Spleen (tissue), 11 donors: Measurements from ENCODE around the gene RETREG1. TPM values are rescaled to one million over a fixed set of nuclear protein-coding genes. Genes with fewer than 3 reads are reported as not detected.

Experiments
- DNase-seq: peaks from one replicate; pipeline ENCODE4 v3.0.0-alpha.2; 2020
- H3K27ac ChIP-seq, 8 donors: fragments of 200-600 bp; sonication (generic) in 7 of 8; 1 replicate in 4 of 8; 2 replicates in 4 of 8; pipeline versions ENCODE4 v1.5.0 to v1.8.0; 2016 to 2021; ENCODE audit warnings: inconsistent platforms in 4 of 8, mild to moderate bottlenecking in 4 of 8, moderate library complexity in 1 of 8
- H3K27me3 ChIP-seq, 7 donors: fragments of 200-600 bp; sonication (generic) in 6 of 7; replicated peaks in 1 of 7; 1 replicate in 4 of 7; 2 replicates in 3 of 7; pipeline versions ENCODE4 v1.5.0 to v1.8.0; 2016 to 2021; ENCODE audit warnings: inconsistent platforms in 3 of 7, mild to moderate bottlenecking in 1 of 7
- H3K36me3 ChIP-seq, 6 donors: fragments of 200-600 bp; sonication (generic) in 5 of 6; 1 replicate in 4 of 6; 2 replicates in 2 of 6; pipeline versions ENCODE4 v1.5.0 to v1.8.0; 2016 to 2021; ENCODE audit warnings: inconsistent platforms in 2 of 6
- H3K4me1 ChIP-seq, 6 donors: fragments of 200-600 bp; sonication (generic) in 5 of 6; 1 replicate in 3 of 6; 2 replicates in 3 of 6; pipeline versions ENCODE4 v1.5.0 to v1.8.0; 2016 to 2021; ENCODE audit warnings: inconsistent platforms in 3 of 6
- H3K4me3 ChIP-seq, 8 donors: fragments of 200-600 bp; sonication (generic) in 7 of 8; 1 replicate in 4 of 8; 2 replicates in 4 of 8; pipeline versions ENCODE4 v1.5.0 to v1.8.0; 2016 to 2021; ENCODE audit warnings: inconsistent platforms in 4 of 8, mild to moderate bottlenecking in 4 of 8, moderate library complexity in 2 of 8
- H3K9me3 ChIP-seq, 8 donors: fragments of 200-600 bp; sonication (generic) in 7 of 8; 1 replicate in 4 of 8; 2 replicates in 4 of 8; pipeline versions ENCODE4 v1.5.0 to v1.8.0; 2016 to 2021; ENCODE audit warnings: inconsistent platforms in 4 of 8
- CTCF ChIP-seq, 11 experiments: fragments of 200-600 bp in 7 of 11; fragments of 450-650 bp in 4 of 11; sonication (generic) in 4 of 11; IDR thresholded peaks in 8 of 11; conservative IDR thresholded peaks in 3 of 11; 1 replicate in 7 of 11; 2 replicates in 4 of 11; pipeline versions ENCODE4 v1.4.0 to v1.8.0; 2016 to 2021; ENCODE audit warnings: antibody characterized with exemption in 11 of 11, inconsistent platforms in 4 of 11, mild to moderate bottlenecking in 1 of 11
- POLR2A ChIP-seq, 3 donors: fragments of 450-650 bp; IDR thresholded peaks; one replicate each; pipeline ENCODE4 v1.5.1; 2017; ENCODE audit warnings: antibody characterized with exemption in 3 of 3, mild to moderate bottlenecking in 1 of 3
- POLR2AphosphoS5 ChIP-seq, 3 donors: sonication (generic); formaldehyde crosslinking; IDR thresholded peaks; one replicate each; pipeline ENCODE4 v1.5.1; 2017; ENCODE audit warnings: antibody characterized with exemption in 3 of 3
- WGBS, 5 donors: extraction: QIAGEN DNeasy Blood & Tissue Kit in 3 of 5; methylation state at CpG; one replicate each; pipeline versions ENCODE4 v1.1.5 to v1.1.7; 2013 to 2018; 5-methylcytosine and 5-hydroxymethylcytosine counted together
- intact Hi-C: fragments of 100-400 bp; cut with DNase I; formaldehyde crosslinking; loops from one replicate; pipeline ENCODE4 v1.15.0; 2023; ENCODE audit warnings: low total_unique reads
- polyA plus RNA-seq, 3 donors: library from polyadenylated mRNA; stranded (reverse); fragments of 200-250 nt; gene quantifications; one replicate each; pipeline ENCODE4 v1.2.1, GENCODE V29; 2013
- total RNA-seq, 7 donors: library from RNA; depleted of rRNA in 3 of 7; stranded (reverse); fragments of >200 nt in 3 of 7; fragmentation: NEBNext Ultra II Directional in 4 of 7; extraction: Animal tissue kit (Norgen Biotek cat#: 25700) in 4 of 7; gene quantifications; one replicate each; pipeline versions ENCODE4 v1.1.0 to v1.2.1, GENCODE V29; 2016 to 2021
- donor health status: healthy with polysubstance abuse.
- donor health status: DM: no; HTN: no; CAD: no; lungs with moderate emphysema.
- donor health status: DM: no; HTN: no; CAD: no.
- donor health status: Bipolar disorder and iron deficiency.
- donor health status: healthy.
- donor health status: DM: no; HTN: no; CAD: no.
- donor health status: DM: yes; HTN: yes; CAD: no.

The RETREG1 gene
- total and polyA plus RNA-seq, 10 donors = 2.5 to 9.0 (median 5.1) TPM

DNA sequence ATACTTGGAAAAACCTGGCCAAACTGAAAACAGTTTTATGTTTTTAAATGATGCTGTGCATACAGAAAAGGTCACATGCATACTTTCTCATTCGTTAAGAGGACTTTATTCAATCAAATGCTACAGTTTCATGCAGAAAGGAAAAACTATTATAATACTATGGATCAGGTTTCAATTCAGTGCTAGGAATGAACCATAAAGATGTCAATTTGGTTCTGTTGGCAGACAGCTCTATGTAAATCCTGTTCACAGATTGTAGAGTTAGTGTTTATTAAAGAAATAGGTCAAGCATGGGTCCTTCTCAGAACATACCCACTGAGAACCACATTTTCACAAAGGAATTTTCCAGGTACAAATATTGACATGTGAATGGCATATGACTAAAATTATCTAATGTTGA, 57.1 kb downstream of the RETREG1 start:
- no peaks in the 10 kb centered on the region for H3K27me3 ChIP-seq
- H3K9me3 ChIP-seq = no peaks in the 10 kb centered on the region
- TF ChIP-seq POLR2A (IDR thresholded peaks at IDR 0.05) (no peak), POLR2AphosphoS5 (IDR thresholded peaks at IDR 0.05) (no peak), CTCF (IDR thresholded peaks at IDR 0.05 in 8 of 11, conservative IDR thresholded peaks at IDR 0.05 in 3 of 11) (no peak)
- H3K36me3 ChIP-seq = no peaks in the 10 kb centered on the region
- intact Hi-C loops = no loop called here
- DNase-seq = no peak
- H3K4me1 ChIP-seq = peaks cover 0 to 6% (median 0%) of the 10 kb centered on the region in 6 donors
- H3K27ac ChIP-seq = no peak overlapping the region
- H3K4me3 ChIP-seq = no peak overlapping the region
- 85 to 100% (median 93%) methylated on average over 1 of the region's 1 CpG for WGBS, 5 donors

DNA sequence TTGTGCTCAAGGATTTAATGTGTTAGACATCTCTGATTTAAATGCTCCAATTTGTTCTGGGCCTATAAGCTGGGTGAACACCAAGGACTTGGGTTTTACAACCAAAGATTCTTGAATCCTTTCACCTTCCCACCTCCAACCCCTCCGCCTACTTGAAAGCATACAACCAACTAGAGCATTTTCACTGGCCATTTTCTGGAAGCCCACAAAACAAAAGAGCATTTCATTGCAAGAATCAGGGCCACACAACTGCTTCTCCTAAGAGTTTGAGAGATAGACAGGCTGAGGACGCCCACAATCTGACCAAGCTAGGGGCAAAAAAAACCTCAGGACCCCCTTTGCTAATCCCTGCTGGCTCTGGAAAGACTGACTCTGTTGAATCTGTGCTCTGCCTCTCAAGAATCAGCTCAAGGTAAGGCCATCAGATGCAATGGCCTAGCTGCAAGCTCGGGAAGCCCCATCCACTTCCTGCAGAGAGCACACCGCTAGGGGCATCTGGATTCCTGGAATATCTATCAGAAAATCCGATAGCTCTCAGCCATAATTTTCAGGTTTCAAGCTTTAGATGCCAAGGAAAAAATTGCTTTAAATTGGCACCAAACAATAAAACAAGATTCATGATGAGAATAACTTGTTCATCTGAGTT, 57.7 kb downstream of the RETREG1 start:
- intact Hi-C loops = no loop called here

DNA sequence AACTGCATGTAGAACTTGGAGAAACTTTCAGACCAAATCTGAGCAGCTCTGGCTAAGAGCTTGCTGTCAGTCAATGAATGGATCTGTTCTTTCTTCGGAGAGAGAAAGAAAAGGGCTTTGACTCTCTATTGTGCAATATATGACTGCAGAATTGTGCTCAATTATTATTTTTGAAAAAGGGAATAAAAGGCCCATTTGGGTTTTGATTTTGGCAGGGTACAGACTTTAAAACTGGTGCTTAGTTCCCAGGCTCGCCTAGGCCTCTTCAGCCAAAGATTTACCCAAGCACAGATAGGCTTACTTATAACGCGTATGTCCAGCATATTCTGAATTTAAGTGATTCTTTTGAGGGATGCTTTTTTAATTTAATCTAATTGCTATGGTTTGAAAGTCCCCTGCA, 59.3 kb downstream of the RETREG1 start:
- TF ChIP-seq POLR2A (IDR thresholded peaks at IDR 0.05) (no peak), POLR2AphosphoS5 (IDR thresholded peaks at IDR 0.05) (no peak), CTCF (IDR thresholded peaks at IDR 0.05 in 8 of 11, conservative IDR thresholded peaks at IDR 0.05 in 3 of 11) (no peak)
- H3K9me3 ChIP-seq = no peaks in the 10 kb centered on the region
- H3K4me3 ChIP-seq = no peak overlapping the region
- H3K27ac ChIP-seq = no peak overlapping the region
- no peaks in the 10 kb centered on the region for H3K36me3 ChIP-seq
- intact Hi-C loops = no loop called here
- WGBS, 5 donors = 92 to 97% (median 95%) methylated on average over 4 of the region's 4 CpGs
- H3K27me3 ChIP-seq = no peaks in the 10 kb centered on the region
- no peak for DNase-seq
- peaks cover 0 to 6% (median 0%) of the 10 kb centered on the region in 6 donors for H3K4me1 ChIP-seq

More for the DNA sequence above, 57.7 kb downstream of the RETREG1 start:
- Histone ChIP-seq H3K27me3 (no peaks in the 10 kb centered on the region), H3K36me3 (no peaks in the 10 kb centered on the region), H3K9me3 (no peaks in the 10 kb centered on the region), H3K4me3 (no peak overlapping the region), H3K27ac (no peak overlapping the region), H3K4me1 (peaks cover 0 to 6% (median 0%) of the 10 kb centered on the region in 6 donors)
- DNase-seq = no peak
- no peak for TF ChIP-seq POLR2A (IDR thresholded peaks at IDR 0.05)
- no peak for TF ChIP-seq POLR2AphosphoS5 (IDR thresholded peaks at IDR 0.05)
- TF ChIP-seq CTCF (IDR thresholded peaks at IDR 0.05 in 8 of 11, conservative IDR thresholded peaks at IDR 0.05 in 3 of 11) = no peak
- 75 to 90% (median 86%) methylated on average over 5 of the region's 5 CpGs for WGBS, 5 donors

DNA sequence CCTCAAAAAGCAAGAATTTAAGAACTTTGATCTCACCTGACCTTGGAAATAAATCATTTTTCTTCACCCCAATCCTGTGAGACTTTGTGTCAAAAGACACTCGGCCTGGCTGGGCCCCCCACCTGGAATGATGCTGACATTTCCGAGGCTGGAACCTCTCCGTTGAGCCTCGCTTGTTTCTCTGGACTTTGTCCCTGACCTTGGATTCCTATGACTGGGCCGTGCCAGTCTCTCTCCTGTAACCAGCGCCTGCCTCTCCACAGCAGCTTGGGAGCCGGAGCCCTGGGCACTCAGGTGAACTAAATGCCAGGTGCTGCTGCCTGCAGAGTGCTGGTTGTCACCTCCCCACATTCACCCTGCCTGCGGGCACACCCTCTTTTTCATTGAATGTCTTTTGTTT, 62.7 kb downstream of the RETREG1 start:
- WGBS, 5 donors = 86 to 96% (median 88%) methylated on average over 8 of the region's 8 CpGs
- Histone ChIP-seq H3K4me1 (peaks cover 0 to 6% (median 0%) of the 10 kb centered on the region in 6 donors), H3K27me3 (no peaks in the 10 kb centered on the region), H3K4me3 (no peak overlapping the region), H3K27ac (no peak overlapping the region), H3K36me3 (no peaks in the 10 kb centered on the region), H3K9me3 (no peaks in the 10 kb centered on the region)
- TF ChIP-seq CTCF (IDR thresholded peaks at IDR 0.05 in 8 of 11, conservative IDR thresholded peaks at IDR 0.05 in 3 of 11) = no peak
- no peak for TF ChIP-seq POLR2A (IDR thresholded peaks at IDR 0.05)
- no peak for TF ChIP-seq POLR2AphosphoS5 (IDR thresholded peaks at IDR 0.05)
- no peak for DNase-seq
- intact Hi-C loops = no loop called here
